SK-N-SH (cell line): ENCODE measurements around the gene CFAP92. TPM values are rescaled to one million over a fixed set of nuclear protein-coding genes. Genes with fewer than 3 reads are reported as not detected.

Experiments
- CTCF ChIA-PET: fragments of 300-600, 350-600 bp; formaldehyde crosslinking; extraction: SDS; loops from one replicate; lab custom pipeline; 2021; lab: Yijun Ruan, JAX
- POLR2A ChIA-PET: fragments of 350-600 bp; sonication (Branson Sonifier 250); formaldehyde crosslinking; extraction: SDS; loops from one replicate; lab custom pipeline; 2020; ENCODE audit warnings: antibody characterized with exemption, inconsistent platforms; lab: Yijun Ruan, JAX
- DNase-seq: peaks from one replicate; pipeline ENCODE4 v3.0.0; 2012
- H2AFZ ChIP-seq: fragments of 200-600 bp; sonication (generic); 2 replicates; pipeline ENCODE4 v1.8.1; 2016; ENCODE audit warnings: antibody characterized with exemption, mild to moderate bottlenecking, low read depth
- H3F3A ChIP-seq: fragments of 200-600 bp; sonication (generic); replicated peaks from 2 replicates; pipeline ENCODE3; 2016; ENCODE audit warnings: antibody characterized with exemption, mild to moderate bottlenecking; ENCODE audit not compliant: insufficient read depth
- H3K27ac ChIP-seq, 2 experiments: fragments of 200-500 bp in 1 of 2; fragments of 200-600 bp in 1 of 2; sonication (Bioruptor generic) in 1 of 2; sonication (generic), shearing (Covaris generic) in 1 of 2; 2 replicates each; pipeline versions ENCODE4 v1.5.1 to v1.6.1; 2014 to 2016; ENCODE audit warnings: low read depth in 2 of 2, inconsistent platforms in 1 of 2, low read length in 1 of 2, mild to moderate bottlenecking in 1 of 2, mixed read lengths in 1 of 2
- H3K27me3 ChIP-seq: fragments of 200-600 bp; sonication (generic), shearing (Covaris generic); 2 replicates; pipeline ENCODE4 v1.6.1; 2016; ENCODE audit warnings: mixed run types; ENCODE audit not compliant: insufficient read depth
- H3K36me3 ChIP-seq, 2 experiments: fragments of 200-500 bp in 1 of 2; fragments of 200-600 bp in 1 of 2; sonication (Bioruptor generic) in 1 of 2; sonication (generic) in 1 of 2; replicated peaks in 1 of 2; 2 replicates each; pipeline versions ENCODE3 to v1.5.1; 2014 to 2016; ENCODE audit warnings: low read length in 1 of 2, mild to moderate bottlenecking in 1 of 2; ENCODE audit not compliant: insufficient read depth in 2 of 2, control insufficient read depth in 1 of 2
- H3K4me1 ChIP-seq, 2 experiments: fragments of 200-500 bp in 1 of 2; fragments of 200-600 bp in 1 of 2; sonication (Bioruptor generic) in 1 of 2; sonication (generic), shearing (Covaris generic) in 1 of 2; 2 replicates each; pipeline versions ENCODE4 v1.5.1 to v1.6.1; 2014 to 2016; ENCODE audit warnings: low read depth in 1 of 2, low read length in 1 of 2, mixed run types in 1 of 2; ENCODE audit not compliant: insufficient read depth in 2 of 2, control insufficient read depth in 1 of 2
- H3K4me2 ChIP-seq: fragments of 200-600 bp; sonication (generic), shearing (Covaris generic); 2 replicates; pipeline ENCODE4 v1.6.1; 2017; ENCODE audit warnings: mixed run types
- H3K4me3 ChIP-seq, 2 experiments: fragments of 200-500 bp in 1 of 2; fragments of 200-600 bp in 1 of 2; sonication (Bioruptor generic) in 1 of 2; sonication (generic), shearing (Covaris generic) in 1 of 2; 2 replicates each; pipeline versions ENCODE4 v1.5.1 to v1.8.1; 2014 to 2016; ENCODE audit warnings: low read depth in 2 of 2, inconsistent platforms in 1 of 2, low read length in 1 of 2, mild to moderate bottlenecking in 1 of 2, mixed read lengths in 1 of 2, moderate library complexity in 1 of 2
- H3K79me2 ChIP-seq: fragments of 200-600 bp; sonication (generic); 2 replicates; pipeline ENCODE4 v1.8.1; 2017; ENCODE audit warnings: mild to moderate bottlenecking; ENCODE audit not compliant: insufficient read depth
- H3K9ac ChIP-seq: fragments of 200-600 bp; sonication (generic); 2 replicates; pipeline ENCODE4 v1.6.1; 2017; ENCODE audit warnings: mixed run types
- H3K9me2 ChIP-seq: fragments of 200-600 bp; sonication (generic); 2 replicates; pipeline ENCODE4 v1.6.1; 2017; ENCODE audit warnings: mixed run types
- H3K9me3 ChIP-seq: fragments of 200-600 bp; sonication (generic); 2 replicates; pipeline ENCODE4 v1.6.1; 2017; ENCODE audit warnings: mixed run types, mild to moderate bottlenecking, moderate library complexity
- H4K20me1 ChIP-seq: fragments of 200-600 bp; sonication (generic); 2 replicates; pipeline ENCODE4 v1.6.1; 2017; ENCODE audit warnings: mild to moderate bottlenecking, mixed run types; ENCODE audit not compliant: insufficient read depth
- CTCF ChIP-seq: fragments of 200-600 bp; sonication (generic); IDR thresholded peaks from 2 replicates; pipeline ENCODE4 v1.6.1; 2017; ENCODE audit warnings: antibody characterized with exemption, mild to moderate bottlenecking, moderate library complexity
- EP300 ChIP-seq, 2 experiments: IDR thresholded peaks; 2 replicates each; pipeline versions ENCODE4 v1.4.0 to v1.6.1; 2012; ENCODE audit warnings: borderline replicate concordance in 1 of 2, low read depth in 1 of 2, low read length in 1 of 2
- EZH2phosphoT487 ChIP-seq: fragments of 200-600 bp; sonication (generic); IDR thresholded peaks from 2 replicates; pipeline ENCODE4 v1.6.1; 2017; ENCODE audit warnings: low read depth, mixed run types, mild to moderate bottlenecking, antibody characterized with exemption, moderate library complexity, borderline replicate concordance
- FOXJ3 ChIP-seq: sonication (generic); formaldehyde crosslinking; IDR thresholded peaks from 2 replicates; pipeline ENCODE4 v1.5.1; 2020; ENCODE audit warnings: mild to moderate bottlenecking, missing genetic modification reagents
- GABPA ChIP-seq: IDR thresholded peaks from 2 replicates; pipeline ENCODE4 v1.4.0; 2012; ENCODE audit warnings: low read depth, mild to moderate bottlenecking
- GATA2 ChIP-seq: sonication (generic); formaldehyde crosslinking; IDR thresholded peaks from 2 replicates; pipeline ENCODE4 v1.5.0; 2020; ENCODE audit warnings: mild to moderate bottlenecking, missing genetic modification reagents
- IRF3 ChIP-seq: fragments of 150-350 bp; IDR thresholded peaks from 2 replicates; pipeline ENCODE4 v1.6.1; 2016; ENCODE audit warnings: mild to moderate bottlenecking, low read depth, low read length
- MAX ChIP-seq: IDR thresholded peaks from 2 replicates; pipeline ENCODE4 v1.4.0; 2012; ENCODE audit warnings: low read depth
- MXI1 ChIP-seq: IDR thresholded peaks from 2 replicates; pipeline ENCODE4 v1.6.1; 2012; ENCODE audit warnings: mild to moderate bottlenecking, low read depth, low read length, improper control_type of control experiment
- POLR2AphosphoS5 ChIP-seq: IDR thresholded peaks from 2 replicates; pipeline ENCODE4 v1.6.1; 2012; ENCODE audit warnings: low read depth, low read length
- RAD21 ChIP-seq: IDR thresholded peaks from 2 replicates; pipeline ENCODE4 v1.6.1; 2012; ENCODE audit warnings: mild to moderate bottlenecking, low read length
- RXRA ChIP-seq: IDR thresholded peaks from 2 replicates; pipeline ENCODE4 v1.4.0; 2012; ENCODE audit warnings: low read depth, mild to moderate bottlenecking, borderline replicate concordance
- SMC3 ChIP-seq: IDR thresholded peaks from 2 replicates; pipeline ENCODE4 v1.6.1; 2012; ENCODE audit warnings: low read depth, low read length, improper control_type of control experiment
- TAF1 ChIP-seq: IDR thresholded peaks from 2 replicates; pipeline ENCODE4 v1.6.1; 2012; ENCODE audit warnings: low read depth, mild to moderate bottlenecking, low read length, moderate library complexity, borderline replicate concordance
- TCF12 ChIP-seq: IDR thresholded peaks from 2 replicates; pipeline ENCODE4 v1.4.0; 2012
- TEAD4 ChIP-seq: IDR thresholded peaks from 2 replicates; pipeline ENCODE4 v1.4.0; 2012; ENCODE audit warnings: mild to moderate bottlenecking, borderline replicate concordance; ENCODE audit not compliant: insufficient read depth
- USF1 ChIP-seq: IDR thresholded peaks from 2 replicates; pipeline ENCODE4 v1.4.0; 2012; ENCODE audit warnings: low read depth, borderline replicate concordance
- USF2 ChIP-seq: fragments of 150-350 bp; IDR thresholded peaks from 2 replicates; pipeline ENCODE4 v1.6.1; 2017; ENCODE audit warnings: antibody characterized with exemption, low read length, low read depth, borderline replicate concordance
- YY1 ChIP-seq: IDR thresholded peaks from 2 replicates; pipeline ENCODE4 v1.4.0; 2012; ENCODE audit warnings: low read depth, mild to moderate bottlenecking
- ZBTB33 ChIP-seq: IDR thresholded peaks from 2 replicates; pipeline ENCODE4 v1.4.0; 2012; ENCODE audit warnings: low read depth, borderline replicate concordance
- WGBS: methylation state at CpG from one replicate; pipeline ENCODE4 v1.1.6; 2017; ENCODE audit warnings: low lambda C conversion rate; 5-methylcytosine and 5-hydroxymethylcytosine counted together
- polyA plus RNA-seq, 3 experiments: library from polyadenylated mRNA; depleted of rRNA; stranded (reverse); fragments of >200 nt; gene quantifications; 2 replicates each; pipeline ENCODE4 v1.2.3, GENCODE V29; 2012

Gene CFAP92
- polyA plus RNA-seq, 1 of the 3 experiments (the other 2 are of a cell fraction) = not detected

- Histone ChIP-seq H3K9me2 (no peaks in the 10 kb centered on the region), H3K4me1 (peaks cover 0 to 2% of the 10 kb centered on the region in 2 experiments; a peak in 1 of 4 replicates), H3K36me3 (no peaks in the 10 kb centered on the region), H3K79me2 (no peaks in the 10 kb centered on the region), H3K27ac (no peak overlapping the region), H4K20me1 (no peaks in the 10 kb centered on the region), H3F3A (no peaks in the 10 kb centered on the region), H3K4me2 (no peak overlapping the region), H2AFZ (no peak overlapping the region), H3K27me3 (peaks cover 46% of the 10 kb centered on the region), H3K9me3 (no peaks in the 10 kb centered on the region), H3K4me3 (no peak overlapping the region), H3K9ac (no peak overlapping the region)
- POLR2A ChIA-PET = no interaction called here
- CTCF ChIA-PET = interaction anchor here (1.0 to 3.3 kb wide), 8 partner anchors 8 to 241 kb away, joined by 3 to 22 read pairs (median 13); partner anchors contain the start of gene CFAP92
- WGBS = 51% methylated on average over 5 of the region's 6 CpGs
- no peak for TF ChIP-seq CTCF
- no peak for TF ChIP-seq GATA2 (CRISPR knock-in tag)
- TF ChIP-seq MXI1 = no peak
- no peak for TF ChIP-seq POLR2AphosphoS5
- TF ChIP-seq RXRA = no peak
- TF ChIP-seq RAD21 = no peak
- TF ChIP-seq SMC3 = no peak
- no peak for TF ChIP-seq EZH2phosphoT487
- TF ChIP-seq TEAD4 = no peak
- TF ChIP-seq IRF3 = no peak
- no peak for TF ChIP-seq EP300 (IDR thresholded peaks at IDR 0.05; ENCODE audit: borderline replicate concordance in 1 of 2, low read depth in 1 of 2, low read length in 1 of 2)
- no peak for TF ChIP-seq FOXJ3 (CRISPR knock-in tag)
- DNase-seq = no peak
These were observed 10.9 kb upstream of the CFAP92 start for GRCh38 chr3:129004639-129005295.

GRCh38 chr3:129003578-129004112 is 9.8 kb upstream of the CFAP92 start:
- Histone ChIP-seq H3K9me2 (no peaks in the 10 kb centered on the region), H2AFZ (no peak overlapping the region), H3K4me3 (peak overlapping the region in 1 of 2 experiments; percentile 27; a peak in 1 of 4 replicates), H3K79me2 (no peaks in the 10 kb centered on the region), H3F3A (no peaks in the 10 kb centered on the region), H3K4me1 (peaks cover 0 to 2% of the 10 kb centered on the region in 2 experiments; a peak in 1 of 4 replicates), H3K27ac (no peak overlapping the region), H3K9ac (no peak overlapping the region), H3K4me2 (no peak overlapping the region), H3K27me3 (peaks cover 49% of the 10 kb centered on the region), H3K9me3 (no peaks in the 10 kb centered on the region), H4K20me1 (no peaks in the 10 kb centered on the region), H3K36me3 (no peaks in the 10 kb centered on the region)
- ChIA-PET CTCF (interaction anchor here (1.0 to 3.3 kb wide), 11 partner anchors 9 to 242 kb away, joined by 3 to 22 read pairs (median 7); partner anchors contain the start of gene CFAP92), POLR2A (no interaction called here)
- 4% methylated on average over 20 of the region's 55 CpGs for WGBS
- DNase-seq = peak; percentile 80
- TF ChIP-seq USF1 (no peak), GABPA (no peak), TAF1 (no peak), YY1 (no peak), ZBTB33 (no peak), MAX (no peak), USF2 (no peak), TCF12 (no peak), GATA2 (CRISPR knock-in tag) (no peak)
